H1 (cell line): ENCODE measurements around the gene KCTD3. TPM values are rescaled to one million over a fixed set of nuclear protein-coding genes. Genes with fewer than 3 reads are reported as not detected.

ENCODE experiments used
- ATF3 ChIP-seq: IDR thresholded peaks from 2 replicates; pipeline ENCODE4 v1.6.1; 2011; ENCODE audit warnings: low read depth, mild to moderate bottlenecking, low read length; ENCODE audit not compliant: insufficient read depth
- BACH1 ChIP-seq: IDR thresholded peaks from 2 replicates; pipeline ENCODE4 v1.6.1; 2012; ENCODE audit warnings: low read length, improper control_type of control experiment
- CHD2 ChIP-seq: IDR thresholded peaks from 2 replicates; pipeline ENCODE4 v1.6.1; 2012; ENCODE audit warnings: low read length, improper control_type of control experiment
- KDM1A ChIP-seq: fragments of 200-600, 300-600 bp; sonication (generic); IDR thresholded peaks from 2 replicates; pipeline ENCODE4 v1.7.1; 2016; ENCODE audit warnings: mild to moderate bottlenecking, low read length, borderline replicate concordance
- KDM5A ChIP-seq: fragments of 200-600 bp; IDR thresholded peaks from 2 replicates; pipeline ENCODE4 v1.7.1; 2012; ENCODE audit warnings: mild to moderate bottlenecking, low read length, inconsistent platforms, mixed read lengths
- RFX5 ChIP-seq: IDR thresholded peaks from 2 replicates; pipeline ENCODE4 v1.6.1; 2011; ENCODE audit warnings: low read depth, low read length, improper control_type of control experiment, borderline replicate concordance
- SAP30 ChIP-seq: fragments of 300-600 bp; sonication (generic); IDR thresholded peaks from 2 replicates; pipeline ENCODE4 v1.7.1; 2012; ENCODE audit warnings: low read length, moderate library complexity, mild to moderate bottlenecking, inconsistent platforms; ENCODE audit not compliant: insufficient read depth, insufficient replicate concordance
- SP4 ChIP-seq: IDR thresholded peaks from 2 replicates; pipeline ENCODE4 v1.6.1; 2012; ENCODE audit warnings: low read length, inconsistent platforms
- TAF7 ChIP-seq: optimal IDR thresholded peaks from 2 replicates; pipeline ENCODE3; 2011; ENCODE audit warnings: low read depth, mild to moderate bottlenecking, inconsistent platforms, low read length, moderate library complexity, borderline replicate concordance
- polyA plus RNA-seq, 7 experiments: library from polyadenylated mRNA; depleted of rRNA in 3 of 7; stranded (reverse) in 5 of 7; unstranded in 2 of 7; fragments of >200 nt in 5 of 7; fragments of 200-250 nt in 2 of 7; gene quantifications; 1 replicate in 5 of 7; 2 replicates in 1 of 7; 4 replicates in 1 of 7; pipeline versions ENCODE4 v1.2.1 to v1.2.3, GENCODE V29; 2011 to 2013; ENCODE audit warnings: missing spikeins in 2 of 7, mixed read lengths in 2 of 7
- total RNA-seq: library from RNA; stranded (reverse); fragmentation: NEBNext Ultra II Directional; extraction: Animal tissue kit (Norgen Biotek cat#: 25700); gene quantifications from 2 replicates; pipeline ENCODE4 v1.2.1, GENCODE V29; 2021

KCTD3 gene
- total and polyA plus RNA-seq, 2 of the 8 experiments (the other 6 are each of a cell fraction or from before 2014, with no cell fraction given), result 43.0 to 55.6 TPM

GRCh38 chr1:215557992-215558626, 9.0 kb upstream of the KCTD3 start (continued):
- TF ChIP-seq ATF3, result no peak
- TF ChIP-seq KDM1A, result no peak
- TF ChIP-seq SAP30, result no peak
- no peak for TF ChIP-seq BACH1
- no peak for TF ChIP-seq RFX5
- no peak for TF ChIP-seq SP4
- TF ChIP-seq CHD2, result no peak
- TF ChIP-seq KDM5A, result no peak
- TF ChIP-seq TAF7, result no peak
